Keratinocyte (primary cell): ENCODE measurements around the gene NUDC. TPM values are rescaled to one million over a fixed set of nuclear protein-coding genes. Genes with fewer than 3 reads are reported as not detected.

Experiments used
- DNase-seq: peaks from one replicate; pipeline ENCODE4 v3.0.0-alpha.2; 2011; ENCODE audit warnings: low read depth, missing footprints, low spot score
- FAIRE-seq: peaks from 2 replicates; lab custom pipeline; 2011; peaks lifted over from hg19 to GRCh38; lab: Jason Lieb, UNC
- H2AFZ ChIP-seq: 2 replicates; pipeline ENCODE4 v1.6.0; 2012; ENCODE audit warnings: low read length, control low read depth, inconsistent platforms; ENCODE audit not compliant: control insufficient read depth
- H3K27ac ChIP-seq: 2 replicates; pipeline ENCODE4 v1.5.1; 2011; ENCODE audit warnings: low read length; ENCODE audit not compliant: control insufficient read depth, insufficient read depth
- H3K27me3 ChIP-seq: 3 replicates; pipeline ENCODE4 v1.6.0; 2011; ENCODE audit warnings: low read length; ENCODE audit not compliant: control insufficient read depth, insufficient read depth; ENCODE audit errors: extremely low read depth
- H3K36me3 ChIP-seq, 2 experiments: 2 replicates in 1 of 2; 3 replicates in 1 of 2; pipeline ENCODE4 v1.5.1; 2011; ENCODE audit warnings: low read length in 2 of 2, mild to moderate bottlenecking in 1 of 2; ENCODE audit not compliant: control insufficient read depth in 2 of 2, insufficient read depth in 2 of 2; ENCODE audit errors: extremely low read depth in 1 of 2
- H3K4me1 ChIP-seq: 3 replicates; pipeline ENCODE4 v1.5.1; 2011; ENCODE audit warnings: low read length; ENCODE audit not compliant: control insufficient read depth, insufficient read depth; ENCODE audit errors: extremely low read depth
- H3K4me2 ChIP-seq: 3 replicates; pipeline ENCODE4 v1.6.0; 2011; ENCODE audit warnings: low read depth, low read length; ENCODE audit not compliant: control insufficient read depth, insufficient read depth; ENCODE audit errors: extremely low read depth
- H3K4me3 ChIP-seq, 3 experiments: fragments of 200-600 bp in 1 of 3; sonication (generic) in 1 of 3; 2 replicates in 2 of 3; 3 replicates in 1 of 3; pipeline ENCODE4 v1.5.1; 2011 to 2016; ENCODE audit warnings: low read length in 3 of 3, mild to moderate bottlenecking in 3 of 3, control low read depth in 2 of 3, inconsistent platforms in 1 of 3, low read depth in 1 of 3, mixed read lengths in 1 of 3, mixed run types in 1 of 3, moderate library complexity in 1 of 3; ENCODE audit not compliant: control insufficient read depth in 2 of 3, insufficient read depth in 2 of 3; ENCODE audit errors: extremely low read depth in 1 of 3
- H3K79me2 ChIP-seq: 2 replicates; pipeline ENCODE4 v1.6.0; 2012; ENCODE audit warnings: low read length; ENCODE audit not compliant: control insufficient read depth, insufficient read depth
- H3K9ac ChIP-seq: 3 replicates; pipeline ENCODE4 v1.6.0; 2011; ENCODE audit warnings: low read length; ENCODE audit not compliant: control insufficient read depth, insufficient read depth; ENCODE audit errors: extremely low read depth
- H3K9me1 ChIP-seq: 3 replicates; pipeline ENCODE4 v1.6.0; 2011; ENCODE audit warnings: low read length; ENCODE audit not compliant: control insufficient read depth, insufficient read depth; ENCODE audit errors: extremely low read depth
- H3K9me3 ChIP-seq: 2 replicates; pipeline ENCODE4 v1.5.1; 2012; ENCODE audit warnings: low read depth, low read length; ENCODE audit not compliant: control insufficient read depth
- H4K20me1 ChIP-seq: 3 replicates; pipeline ENCODE4 v1.6.0; 2011; ENCODE audit warnings: low read length; ENCODE audit not compliant: control insufficient read depth, insufficient read depth; ENCODE audit errors: extremely low read depth
- CTCF ChIP-seq, 3 experiments: IDR thresholded peaks in 1 of 3; conservative IDR thresholded peaks in 1 of 3; optimal IDR thresholded peaks in 1 of 3; 2 replicates in 2 of 3; 3 replicates in 1 of 3; pipeline versions ENCODE3 to v1.5.1; 2011; ENCODE audit warnings: low read length in 3 of 3, mild to moderate bottlenecking in 3 of 3, moderate library complexity in 2 of 3, control low read depth in 1 of 3, inconsistent platforms in 1 of 3; ENCODE audit not compliant: insufficient read depth in 2 of 3; ENCODE audit errors: extremely low read depth in 1 of 3
- EZH2 ChIP-seq: IDR thresholded peaks from one replicate; pipeline ENCODE4 v1.6.1; 2012; ENCODE audit warnings: inconsistent platforms, mild to moderate bottlenecking, low read length, moderate library complexity
- dilution Hi-C: fragments of 300-500 bp; cut with MboI; formaldehyde crosslinking; loops from one replicate; pipeline ENCODE4 v1.7.0; 2020; ENCODE audit warnings: low sequenced_read_pairs; ENCODE audit not compliant: extremely low pct_ligation_motif_present
- polyA plus RNA-seq, 5 experiments: library from polyadenylated mRNA; depleted of rRNA in 3 of 5; stranded (reverse) in 3 of 5; stranded (forward) in 1 of 5; unstranded in 1 of 5; fragments of >200 nt; gene quantifications; 1 replicate in 1 of 5; 2 replicates in 3 of 5; 3 replicates in 1 of 5; pipeline versions ENCODE4 v1.2.1 to v1.2.3, GENCODE V29; 2011 to 2012; ENCODE audit warnings: missing spikeins in 2 of 5, low read depth in 1 of 5, low replicate concordance in 1 of 5

The NUDC gene
- polyA plus RNA-seq, 1 donor (not counting 4 experiments of a cell fraction or from before 2014, with no cell fraction given) = 57.3 TPM

GRCh38 chr1:26915204-26915842 is 6.2 kb upstream of the NUDC start:
- H3K4me2 ChIP-seq = no peak overlapping the region
- peaks cover 3% of the 10 kb centered on the region for H3K27me3 ChIP-seq
- no peaks in the 10 kb centered on the region for H3K79me2 ChIP-seq
- H3K9me1 ChIP-seq = no peaks in the 10 kb centered on the region
- FAIRE-seq (no peak), DNase-seq (no peak)
- TF ChIP-seq CTCF (optimal IDR thresholded peaks at IDR 0.05 in 1 of 3, IDR thresholded peaks at IDR 0.05 in 1 of 3, conservative IDR thresholded peaks at IDR 0.05 in 1 of 3; ENCODE audit: extremely low read depth in 1 of 3, insufficient read depth in 2 of 3, low read length in 3 of 3) = no peak
- TF ChIP-seq EZH2 = no peak
- H3K9ac ChIP-seq = no peak overlapping the region
- dilution Hi-C loops = no loop called here
- no peak overlapping the region for H2AFZ ChIP-seq
- no peaks in the 10 kb centered on the region for H3K9me3 ChIP-seq
- H3K36me3 ChIP-seq = no peaks in the 10 kb centered on the region
- no peak overlapping the region for H3K27ac ChIP-seq
- no peaks in the 10 kb centered on the region for H3K4me1 ChIP-seq
- no peak overlapping the region for H3K4me3 ChIP-seq
- H4K20me1 ChIP-seq = no peaks in the 10 kb centered on the region

DNA sequence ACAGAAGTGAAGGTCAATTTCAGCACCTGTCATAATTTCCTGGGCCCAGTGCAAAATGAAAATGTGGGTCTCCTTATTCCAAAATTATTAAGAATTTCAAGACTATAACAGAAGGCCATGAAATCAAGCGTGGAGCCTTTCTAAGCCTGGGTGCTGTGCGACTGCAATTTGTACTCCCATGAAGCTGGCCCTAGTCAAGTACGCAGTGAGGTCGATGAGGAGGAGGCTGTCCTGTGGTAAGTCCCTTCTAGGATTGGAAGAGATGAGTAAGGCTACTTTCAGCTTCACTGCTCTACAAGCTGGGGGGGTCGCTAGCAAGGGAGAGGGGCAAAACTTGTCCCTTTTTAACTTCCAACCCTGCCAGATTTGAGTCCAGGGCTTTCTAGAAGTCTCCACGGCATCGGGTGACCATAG is 410 bp upstream of the NUDC start:
- H3K36me3 ChIP-seq = peaks cover 7 to 17% of the 10 kb centered on the region in 2 experiments
- H3K9me3 ChIP-seq = no peaks in the 10 kb centered on the region
- H3K4me2 ChIP-seq = peak overlapping the region; percentile 79
- H3K9me1 ChIP-seq = no peaks in the 10 kb centered on the region
- H3K9ac ChIP-seq = peak overlapping the region; percentile 90
- H3K27ac ChIP-seq = peak overlapping the region; percentile 90
- peaks cover 4% of the 10 kb centered on the region for H4K20me1 ChIP-seq
- peak overlapping the region; percentile 41 to 96 (median 86) for H3K4me3 ChIP-seq
- no peaks in the 10 kb centered on the region for H3K27me3 ChIP-seq
- DNase-seq = no peak
- FAIRE-seq = no peak
- H3K4me1 ChIP-seq = peaks cover 15% of the 10 kb centered on the region
- peak overlapping the region; percentile 90 for H2AFZ ChIP-seq
- H3K79me2 ChIP-seq = peaks cover 32% of the 10 kb centered on the region
- dilution Hi-C loops = no loop called here
- no peak for TF ChIP-seq EZH2
- no peak for TF ChIP-seq CTCF (optimal IDR thresholded peaks at IDR 0.05 in 1 of 3, IDR thresholded peaks at IDR 0.05 in 1 of 3, conservative IDR thresholded peaks at IDR 0.05 in 1 of 3; ENCODE audit: extremely low read depth in 1 of 3, insufficient read depth in 2 of 3, low read length in 3 of 3)
